ENCODE measurements around the gene TTC34. TPM values are rescaled to one million over a fixed set of nuclear protein-coding genes. Genes with fewer than 3 reads are reported as not detected.

TTC34 gene
- total RNA-seq, 1 donor from 2014 or later = under 0.01 TPM

GRCh38 chr1:2625311-2625710, 176.2 kb downstream of the TTC34 start:
- no peak for TF ChIP-seq CTCF (IDR thresholded peaks at IDR 0.05; ENCODE audit: insufficient read depth, low read length, severe bottlenecking)
- Histone ChIP-seq H3K4me3 (ENCODE audit: low read depth, low read length) (no peak overlapping the region), H3K36me3 (ENCODE audit: control insufficient read depth, insufficient read depth, low read length) (no peaks in the 10 kb centered on the region), H3K27me3 (ENCODE audit: control insufficient read depth, insufficient read depth, low read length) (peaks cover 11% of the 10 kb centered on the region)
- DNase-seq (ENCODE audit: low read depth) = no peak
- no peak for FAIRE-seq

GRCh38 chr1:2624735-2625300, 176.7 kb downstream of the TTC34 start:
- H3K27me3 ChIP-seq (ENCODE audit: control insufficient read depth, insufficient read depth, low read length) = peaks cover 11% of the 10 kb centered on the region
- H3K36me3 ChIP-seq (ENCODE audit: control insufficient read depth, insufficient read depth, low read length) = no peaks in the 10 kb centered on the region
- no peak for TF ChIP-seq CTCF (IDR thresholded peaks at IDR 0.05; ENCODE audit: insufficient read depth, low read length, severe bottlenecking)
- H3K4me3 ChIP-seq (ENCODE audit: low read depth, low read length) = no peak overlapping the region
- no peak for DNase-seq (ENCODE audit: low read depth)
- FAIRE-seq = no peak

- H3K36me3 ChIP-seq (ENCODE audit: control insufficient read depth, insufficient read depth, low read length) = no peaks in the 10 kb centered on the region
- H3K4me3 ChIP-seq (ENCODE audit: low read depth, low read length) = no peak overlapping the region
- FAIRE-seq (no peak), DNase-seq (ENCODE audit: low read depth) (no peak)
- no peak for TF ChIP-seq CTCF (IDR thresholded peaks at IDR 0.05; ENCODE audit: insufficient read depth, low read length, severe bottlenecking)
- H3K27me3 ChIP-seq (ENCODE audit: control insufficient read depth, insufficient read depth, low read length) = peaks cover 11% of the 10 kb centered on the region
Observed at GRCh38 chr1:2623571-2624337, 177.7 kb downstream of the TTC34 start.

GRCh38 chr1:2617971-2618470, 183.5 kb downstream of the TTC34 start:
- Histone ChIP-seq H3K27me3 (ENCODE audit: control insufficient read depth, insufficient read depth, low read length) (no peaks in the 10 kb centered on the region), H3K4me3 (ENCODE audit: low read depth, low read length) (no peak overlapping the region), H3K36me3 (ENCODE audit: control insufficient read depth, insufficient read depth, low read length) (no peaks in the 10 kb centered on the region)
- no peak for FAIRE-seq
- no peak for DNase-seq (ENCODE audit: low read depth)
- no peak for TF ChIP-seq CTCF (IDR thresholded peaks at IDR 0.05; ENCODE audit: insufficient read depth, low read length, severe bottlenecking)

- FAIRE-seq (no peak), DNase-seq (ENCODE audit: low read depth) (no peak)
- H3K4me3 ChIP-seq (ENCODE audit: low read depth, low read length) = no peak overlapping the region
- TF ChIP-seq CTCF (IDR thresholded peaks at IDR 0.05; ENCODE audit: insufficient read depth, low read length, severe bottlenecking) = no peak
- no peaks in the 10 kb centered on the region for H3K27me3 ChIP-seq (ENCODE audit: control insufficient read depth, insufficient read depth, low read length)
- no peaks in the 10 kb centered on the region for H3K36me3 ChIP-seq (ENCODE audit: control insufficient read depth, insufficient read depth, low read length)
Observed at GRCh38 chr1:2614145-2614544, 187.3 kb downstream of the TTC34 start.

All from bronchial epithelial cell (primary cell).